DMS153 treated with DMSO at 0.1 percent for 48 hours (cell line): ENCODE data around the gene RFPL4AL1.
"Not testable (repeated sequence)": the region's sequence is repeated elsewhere in the genome, so short reads cannot be mapped to it uniquely, and the experiment has no call there.

ENCODE experiments used
- DNase-seq: peaks from one replicate; lab custom pipeline; 2025; ENCODE audit not compliant: unreplicated experiment; lab: John Stamatoyannopoulos, UW

The RFPL4AL1 gene

DNA sequence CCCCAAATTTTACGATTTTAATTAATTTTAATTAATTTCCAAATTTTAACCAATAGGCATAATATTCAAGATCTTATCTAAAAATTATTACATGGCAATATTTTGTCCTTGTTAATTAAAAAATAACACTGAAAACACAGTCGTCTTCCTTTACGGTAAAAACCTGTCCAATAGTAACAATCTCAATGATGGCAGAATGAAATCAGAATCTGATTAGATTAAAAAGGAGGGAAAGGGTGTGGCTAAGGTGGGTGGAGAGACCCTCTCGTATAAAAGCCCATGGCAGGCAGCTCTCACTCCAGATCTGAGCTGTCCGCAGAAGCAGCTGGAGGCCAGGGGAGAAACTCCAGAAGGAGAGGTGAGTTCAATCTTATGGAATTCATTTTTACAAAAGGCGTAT is at the start of gene RFPL4AL1:
Gene RFPL4AL1, plus strand, starts transcription at position 301 of the 400 bp plus-strand sequence. CDS start 2,687 bp downstream, outside the sequence.
- not testable (repeated sequence) for DNase-seq

DNA sequence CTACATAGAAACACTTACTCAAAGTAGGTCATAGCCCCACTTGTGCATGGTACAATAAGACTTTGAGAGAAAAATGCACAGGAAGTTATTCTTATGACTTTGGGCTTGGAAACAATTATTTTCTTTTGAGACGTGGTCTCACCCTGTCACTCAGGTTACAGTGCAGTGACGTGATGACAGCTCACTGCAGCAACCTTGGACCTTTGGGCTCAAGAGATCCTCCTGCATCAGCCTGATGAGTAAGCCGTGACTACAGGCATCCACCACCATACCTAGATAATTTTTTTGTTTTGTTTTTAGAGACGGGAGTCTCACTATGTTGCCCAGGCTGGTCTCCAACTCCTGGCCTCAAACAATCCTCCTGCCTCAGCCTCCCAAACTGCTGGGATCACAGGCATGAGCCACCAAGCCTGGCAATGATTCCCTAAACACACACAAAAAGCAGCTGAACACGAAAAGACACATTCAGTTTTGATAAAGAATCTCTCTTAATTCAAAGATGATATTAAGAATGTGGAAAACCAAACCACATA is 48.6 kb upstream of the RFPL4AL1 start:
- no peak for DNase-seq

DNA sequence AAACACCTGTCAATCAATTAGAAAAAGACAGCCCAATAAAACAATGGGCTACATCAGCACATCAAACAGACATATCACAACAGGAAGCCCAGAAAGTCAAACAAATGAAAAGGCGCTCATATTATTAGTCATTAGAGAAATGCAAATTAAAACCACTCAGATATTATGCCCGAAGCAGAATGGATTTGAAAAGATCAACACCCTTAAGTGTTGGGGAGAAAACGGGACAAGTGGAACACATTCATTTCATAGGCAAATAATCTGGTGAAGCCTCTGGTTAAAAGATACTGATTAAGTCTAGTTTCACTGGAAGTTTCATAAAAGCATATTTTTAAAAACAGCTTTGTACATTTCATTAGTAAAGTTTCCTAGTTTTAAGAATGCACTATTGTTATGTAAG is 48.1 kb upstream of the RFPL4AL1 start:
- DNase-seq, result no peak

DNA sequence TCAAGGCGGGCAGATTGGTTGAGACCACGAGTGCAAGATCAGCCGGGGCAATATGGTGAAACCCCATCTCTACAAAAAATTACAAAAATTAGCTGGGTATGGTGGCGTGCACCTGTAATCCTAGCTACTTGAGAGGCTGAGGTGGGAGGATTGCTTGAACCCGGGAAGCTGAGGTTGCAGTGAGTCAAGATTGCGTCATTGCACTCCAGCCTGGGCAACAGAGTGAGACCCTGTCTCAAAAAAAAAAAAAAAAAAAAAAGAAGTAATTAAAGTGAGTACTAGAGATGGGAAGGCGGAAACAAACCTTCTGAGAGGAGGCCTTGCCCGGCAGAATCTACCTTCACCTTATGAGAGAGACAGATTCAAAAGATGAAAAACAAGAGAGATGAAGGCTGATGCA is 45.4 kb upstream of the RFPL4AL1 start:
- DNase-seq, result no peak

DNA sequence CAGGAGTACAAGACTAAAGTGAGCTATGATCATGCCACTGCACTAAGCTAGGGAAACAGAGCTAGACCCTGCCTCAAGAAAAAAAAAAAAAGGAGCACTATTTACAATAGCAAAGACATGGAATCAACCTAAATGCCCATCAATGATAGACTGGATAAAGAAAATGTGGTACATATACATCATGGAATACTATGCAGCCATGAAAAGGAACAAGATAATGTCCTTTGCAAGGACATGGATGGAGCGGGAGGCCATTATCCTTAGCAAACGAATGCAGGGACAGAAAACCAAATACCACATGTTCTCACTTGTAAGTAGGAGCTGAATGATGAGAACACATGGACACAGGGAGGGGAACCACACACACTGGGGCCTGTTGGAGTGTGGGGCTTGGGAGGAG is 38.5 kb upstream of the RFPL4AL1 start:
- DNase-seq, result not testable (repeated sequence)

DNA sequence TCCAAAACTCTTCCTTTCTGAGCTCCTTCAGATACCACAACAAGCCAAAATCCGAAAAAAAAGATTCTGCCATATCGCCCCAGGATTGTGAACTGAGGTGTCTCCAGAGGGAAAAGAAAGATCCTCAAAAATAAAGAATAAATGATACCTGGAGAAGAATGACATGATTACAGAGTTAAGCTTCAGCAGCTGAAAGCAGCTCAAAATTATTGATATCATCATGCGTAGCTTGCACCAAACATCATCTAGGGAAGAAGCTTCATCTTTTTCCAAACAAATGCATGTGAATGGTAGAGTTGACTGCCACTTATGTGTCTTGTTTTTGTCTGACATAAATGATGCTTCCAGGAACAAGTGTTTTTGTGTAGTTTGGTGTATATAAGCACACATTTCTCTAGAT is 30.6 kb upstream of the RFPL4AL1 start, which contains the start of gene NLRP9:
Gene NLRP9, minus strand, starts transcription at position 101 of the 400 bp plus-strand sequence. Its CDS starts 28 bp downstream, at position 73.
- no peak for DNase-seq

DNA sequence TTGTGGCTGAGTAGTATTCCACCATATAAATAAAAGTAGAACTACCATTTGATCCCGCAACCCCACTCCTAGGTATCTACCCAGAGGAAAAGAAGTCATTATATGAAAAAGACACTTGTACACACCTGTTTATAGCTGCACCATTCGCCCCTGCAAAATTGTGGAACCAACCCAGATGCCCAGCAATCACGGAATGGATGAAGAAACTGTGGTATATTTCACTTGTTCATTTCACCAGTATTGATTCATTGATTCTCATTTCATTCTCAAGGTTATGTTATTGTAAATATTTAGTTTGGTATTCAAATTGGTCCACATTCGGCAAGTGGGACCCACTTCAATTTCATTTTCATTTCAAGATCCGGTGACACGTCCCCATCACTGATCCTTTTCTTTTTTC is 18.2 kb upstream of the RFPL4AL1 start:
- no peak for DNase-seq

DNA sequence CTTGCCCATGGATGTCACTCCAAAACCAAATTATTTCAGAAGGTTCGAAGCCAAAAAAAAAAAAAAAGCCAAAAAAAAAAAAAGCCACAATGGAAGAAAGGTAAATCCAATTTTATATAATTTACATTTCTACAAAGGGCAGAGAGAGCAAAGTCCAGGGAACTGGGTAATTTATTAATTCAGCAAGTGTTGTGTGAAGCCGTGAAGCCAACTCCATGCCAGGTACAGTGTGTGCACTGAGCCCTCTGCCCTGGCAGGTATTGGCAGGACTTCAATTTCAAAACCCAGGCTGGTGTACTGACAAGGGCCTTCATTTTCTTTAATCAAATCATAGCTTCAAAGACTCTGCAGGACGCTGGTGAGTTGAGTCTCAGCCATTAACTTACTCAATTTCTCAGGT is 15.5 kb upstream of the RFPL4AL1 start:
- no peak for DNase-seq

DNA sequence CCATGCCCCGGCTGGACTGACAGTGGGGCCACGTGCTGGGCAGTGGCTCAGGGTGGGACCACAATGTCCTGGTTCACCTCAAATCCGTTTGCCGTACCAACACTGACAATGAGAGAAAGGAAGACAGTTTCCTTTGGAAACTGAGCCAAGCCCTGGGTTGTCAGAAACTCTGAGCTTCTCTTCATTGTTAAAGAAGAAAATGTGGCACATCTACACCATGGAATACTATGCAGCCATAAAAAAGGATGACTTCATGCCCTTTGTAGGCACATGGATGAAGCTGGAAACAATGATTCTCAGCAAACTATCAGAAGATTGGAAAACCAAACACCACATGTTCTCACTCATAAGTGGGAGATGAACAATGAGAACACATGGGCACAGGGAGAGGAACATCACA is 12.1 kb upstream of the RFPL4AL1 start:
- not testable (repeated sequence) for DNase-seq

DNA sequence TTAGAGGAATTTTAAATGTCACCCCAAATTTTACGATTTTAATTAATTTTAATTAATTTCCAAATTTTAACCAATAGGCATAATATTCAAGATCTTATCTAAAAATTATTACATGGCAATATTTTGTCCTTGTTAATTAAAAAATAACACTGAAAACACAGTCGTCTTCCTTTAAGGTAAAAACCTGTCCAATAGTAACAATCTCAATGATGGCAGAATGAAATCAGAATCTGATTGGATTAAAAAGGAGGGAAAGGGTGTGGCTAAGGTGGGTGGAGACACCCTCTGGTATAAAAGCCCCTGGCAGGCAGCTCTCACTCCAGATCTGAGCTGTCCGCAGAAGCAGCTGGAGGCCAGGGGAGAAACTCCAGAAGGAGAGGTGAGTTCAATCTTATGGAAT is 10.1 kb upstream of the RFPL4AL1 start, which contains the start of gene RFPL4A:
Gene RFPL4A, plus strand, starts transcription at position 301 of the 400 bp plus-strand sequence. CDS start 2,704 bp downstream, outside the sequence.
- DNase-seq, result not testable (repeated sequence)

DNA sequence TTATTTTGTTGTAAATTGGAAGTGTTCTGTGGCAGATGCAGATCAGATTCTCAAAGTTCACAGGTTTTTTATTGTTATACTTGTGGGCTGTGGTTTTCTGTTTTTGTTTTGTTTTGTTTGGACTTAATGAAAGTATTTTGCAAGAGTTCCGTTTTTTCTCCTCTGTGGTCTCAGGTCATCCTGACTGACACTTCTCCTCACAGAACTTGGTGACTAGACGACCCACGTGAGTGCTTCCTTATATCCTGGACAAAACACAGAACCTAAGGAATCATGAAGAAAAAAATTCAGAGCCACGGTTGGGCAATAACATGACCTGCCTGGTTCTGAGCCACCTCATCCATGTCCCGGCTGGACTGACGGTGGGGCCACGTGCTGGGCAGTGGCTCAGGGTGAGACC is 2.5 kb upstream of the RFPL4AL1 start:
- DNase-seq, result no peak

DNA sequence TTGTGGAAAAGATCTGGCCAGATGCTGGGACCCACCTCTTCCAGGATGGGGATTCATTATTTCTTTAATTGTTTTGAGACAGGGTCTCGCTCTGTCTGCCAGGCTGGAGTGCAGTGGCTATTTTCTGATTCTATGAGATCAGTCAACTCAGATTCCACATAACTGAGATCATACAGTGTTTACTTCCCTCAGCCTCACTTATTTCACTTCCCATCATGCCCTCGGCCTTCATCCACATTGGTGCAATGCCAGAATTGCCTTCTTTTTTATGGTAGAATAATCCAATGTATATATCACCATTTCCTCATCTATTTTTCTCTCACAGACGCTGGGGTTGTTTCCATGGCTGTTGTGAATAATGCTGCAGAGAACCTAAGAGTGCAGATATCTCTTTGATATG is 714 bp downstream of the RFPL4AL1 start:
- not testable (repeated sequence) for DNase-seq

DNA sequence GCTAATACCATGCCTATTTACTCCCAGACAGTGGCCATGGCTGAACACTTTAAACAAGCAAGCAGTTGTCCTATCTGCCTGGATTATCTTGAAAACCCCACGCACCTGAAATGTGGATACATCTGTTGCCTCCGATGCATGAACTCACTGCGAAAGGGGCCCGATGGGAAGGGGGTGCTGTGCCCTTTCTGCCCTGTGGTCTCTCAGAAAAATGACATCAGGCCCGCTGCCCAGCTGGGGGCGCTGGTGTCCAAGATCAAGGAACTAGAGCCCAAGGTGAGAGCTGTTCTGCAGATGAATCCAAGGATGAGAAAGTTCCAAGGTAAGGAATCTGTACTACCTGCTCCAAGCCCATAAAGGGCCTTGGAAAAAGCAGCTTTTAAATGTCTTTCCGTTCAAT is 8.6 kb downstream of the RFPL4AL1 start:
- peak; percentile 11 for DNase-seq

DNA sequence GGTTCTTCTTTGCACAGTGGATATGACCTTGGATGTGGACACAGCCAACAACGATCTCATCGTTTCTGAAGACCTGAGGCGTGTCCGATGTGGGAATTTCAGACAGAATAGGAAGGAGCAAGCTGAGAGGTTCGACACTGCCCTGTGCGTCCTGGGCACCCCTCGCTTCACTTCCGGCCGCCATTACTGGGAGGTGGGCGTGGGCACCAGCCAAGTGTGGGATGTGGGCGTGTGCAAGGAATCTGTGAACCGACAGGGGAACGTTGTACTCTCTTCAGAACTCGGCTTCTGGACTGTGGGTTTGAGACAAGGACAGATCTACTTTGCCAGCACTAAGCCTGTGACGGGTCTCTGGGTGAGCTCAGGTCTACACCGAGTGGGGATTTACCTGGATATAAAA is 9.4 kb downstream of the RFPL4AL1 start:
- no peak for DNase-seq

DNA sequence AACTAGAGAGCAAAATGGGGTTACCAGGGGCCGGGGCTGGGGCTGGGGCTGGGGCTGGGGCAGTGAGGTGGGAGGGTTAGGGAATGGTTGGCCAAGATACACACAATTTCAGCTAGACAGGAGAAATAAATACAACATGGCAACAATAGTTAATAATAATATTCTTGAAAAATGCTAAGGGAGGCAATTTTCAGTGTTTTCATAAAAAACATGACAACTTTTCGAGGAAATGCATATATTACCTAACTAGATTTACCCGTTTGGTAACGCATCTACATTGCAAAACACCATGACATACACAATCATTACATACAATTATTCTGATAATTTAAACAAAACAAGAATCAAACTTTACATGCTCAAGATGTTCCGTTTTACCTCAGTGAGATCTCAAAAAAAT is 12.2 kb downstream of the RFPL4AL1 start:
- DNase-seq, result no peak

DNA sequence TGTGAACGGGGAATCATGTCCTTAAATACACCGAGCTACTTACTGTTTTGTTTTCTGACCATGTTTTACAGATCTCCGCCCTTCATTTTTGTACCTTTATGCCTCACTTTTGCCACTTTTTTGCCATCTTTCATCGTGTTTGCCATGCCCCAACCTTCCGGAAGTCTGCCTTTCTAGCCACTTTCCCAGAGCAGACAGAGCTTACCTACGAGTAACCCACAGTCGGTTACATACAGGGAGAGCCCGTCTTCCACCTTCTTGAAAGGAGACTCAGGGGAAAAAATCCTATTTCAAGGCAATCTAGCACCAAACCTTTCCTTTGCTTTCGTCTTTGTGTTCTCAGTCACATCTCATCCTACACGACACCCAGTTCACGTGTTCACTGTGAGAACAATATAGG is 26.1 kb downstream of the RFPL4AL1 start:
- no peak for DNase-seq

DNA sequence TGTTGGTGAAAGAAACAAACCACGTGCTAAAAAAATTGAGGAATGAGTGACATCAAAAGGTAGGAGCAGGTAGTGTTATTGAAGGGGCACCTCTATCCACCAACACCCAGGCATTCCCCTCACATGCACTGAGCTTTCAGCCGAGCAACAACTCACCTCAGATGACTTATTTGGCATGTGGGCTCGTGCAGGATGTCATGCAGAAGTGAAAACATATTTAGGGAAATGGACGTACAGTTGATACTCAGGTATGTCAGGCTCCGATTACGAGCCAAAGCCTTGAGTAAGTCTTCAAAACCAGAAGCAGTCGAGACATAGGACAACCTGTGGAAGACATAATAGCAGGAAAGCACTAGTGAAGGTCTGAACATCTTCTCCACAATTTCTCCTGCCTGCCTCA is 32.5 kb downstream of the RFPL4AL1 start:
- no peak for DNase-seq

DNA sequence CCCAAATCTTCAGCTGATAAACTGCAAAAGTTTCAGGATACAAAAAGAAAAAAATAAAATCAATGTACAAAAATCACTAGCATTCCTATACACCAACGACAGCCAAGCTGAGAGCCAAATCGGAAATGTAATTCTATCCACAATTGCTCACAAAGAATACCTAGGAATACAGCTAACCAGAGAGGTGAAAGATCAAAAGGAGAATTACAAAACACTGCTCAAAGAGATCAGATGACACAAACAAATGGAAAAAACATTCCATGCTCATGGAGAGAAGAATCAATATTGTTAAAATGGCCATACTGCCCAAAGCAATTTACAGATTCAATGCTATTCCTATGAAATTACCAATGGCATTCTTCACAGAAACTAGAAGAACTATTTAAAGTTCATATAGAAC is 33.4 kb downstream of the RFPL4AL1 start:
- no peak for DNase-seq

DNA sequence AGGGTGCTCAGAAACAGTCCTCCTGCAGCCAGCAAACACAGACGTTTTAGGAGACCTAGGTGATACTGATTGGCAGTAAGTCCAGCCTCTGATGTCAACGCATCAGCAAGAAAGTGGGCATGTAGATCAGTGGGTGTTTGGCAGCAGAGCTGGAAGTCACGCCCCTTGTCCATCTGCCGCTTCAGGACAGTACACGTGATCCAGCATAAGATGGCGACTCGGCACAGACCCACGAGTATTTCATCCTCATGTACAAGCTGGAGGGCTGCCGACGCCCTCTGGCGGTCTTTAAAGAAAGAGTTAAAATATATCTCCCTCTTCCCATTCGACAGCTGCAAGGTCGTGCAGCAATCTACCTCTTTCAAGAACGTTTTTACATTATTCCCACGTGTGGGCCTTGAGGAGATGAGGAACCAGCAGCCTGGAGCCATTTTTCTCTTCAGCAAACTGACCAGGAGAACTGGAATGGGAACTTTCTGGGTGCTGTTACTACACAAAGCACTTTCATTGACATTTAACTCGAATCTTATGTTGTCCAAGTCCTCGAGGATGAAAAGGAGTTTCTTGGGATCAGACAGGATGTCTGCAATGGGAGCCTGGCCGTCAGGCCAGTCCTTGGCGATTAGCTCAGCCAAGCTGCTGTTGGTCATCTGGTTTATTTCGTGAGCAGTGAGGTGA is 40.6 kb downstream of the RFPL4AL1 start:
- DNase-seq, result peak; percentile 87

DNA sequence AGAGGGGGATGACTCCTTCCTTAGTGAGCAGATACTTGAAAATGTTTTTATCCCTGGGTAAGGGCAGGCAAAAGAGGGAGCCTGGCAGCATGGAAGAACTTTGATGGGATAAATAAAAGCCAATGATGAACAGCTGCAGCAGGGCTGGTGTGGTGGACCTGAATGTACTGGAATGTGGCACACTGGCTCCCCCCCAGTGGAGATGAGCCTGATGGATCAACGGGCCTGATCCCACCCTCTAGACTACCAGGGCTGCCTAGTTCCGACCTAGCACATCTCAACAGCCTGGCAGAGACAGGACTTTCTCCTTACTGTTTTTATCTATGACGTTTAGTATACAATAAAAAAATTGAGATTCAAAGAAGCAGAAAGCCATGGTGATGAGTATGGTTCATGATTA is 42.4 kb downstream of the RFPL4AL1 start:
- DNase-seq, result no peak

DNA sequence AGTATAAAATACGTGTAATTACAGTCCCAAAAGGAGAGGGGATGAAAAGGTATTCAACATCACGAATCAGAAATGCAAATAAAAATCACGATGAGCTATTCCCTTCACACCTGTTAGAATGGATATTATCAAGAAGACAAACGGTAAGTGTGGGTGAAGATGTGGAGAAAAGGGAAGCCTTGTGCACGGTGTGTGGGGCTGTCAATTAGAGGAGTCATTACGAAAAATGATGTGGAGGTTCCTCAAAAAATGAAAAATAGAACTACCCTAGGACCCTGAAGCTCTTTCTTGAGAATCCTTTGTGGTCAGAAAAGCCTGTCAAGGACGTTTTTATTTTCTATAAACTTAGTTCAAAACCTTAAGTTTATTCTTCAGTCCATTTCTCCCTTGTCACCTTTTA is 43.5 kb downstream of the RFPL4AL1 start:
- no peak for DNase-seq

DNA sequence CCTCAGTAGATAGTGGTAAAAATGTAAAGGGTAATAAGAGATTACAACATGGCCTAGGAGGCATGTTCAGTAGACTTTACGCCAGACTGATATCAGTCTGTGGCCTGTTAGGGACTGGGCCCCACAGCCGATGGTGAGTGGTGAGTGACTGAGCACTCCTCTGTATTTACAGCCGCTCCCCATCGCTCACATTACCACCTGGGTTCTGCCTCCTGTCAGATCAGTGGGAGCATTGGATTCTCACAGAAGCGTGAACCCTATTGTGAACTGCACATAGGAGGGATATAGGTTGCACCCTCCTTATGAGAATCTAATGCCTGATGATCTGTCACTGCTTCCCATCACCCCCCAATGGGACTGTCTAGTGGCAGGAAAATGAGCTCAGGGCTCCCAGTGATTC is 45.0 kb downstream of the RFPL4AL1 start:
- no peak for DNase-seq

DNA sequence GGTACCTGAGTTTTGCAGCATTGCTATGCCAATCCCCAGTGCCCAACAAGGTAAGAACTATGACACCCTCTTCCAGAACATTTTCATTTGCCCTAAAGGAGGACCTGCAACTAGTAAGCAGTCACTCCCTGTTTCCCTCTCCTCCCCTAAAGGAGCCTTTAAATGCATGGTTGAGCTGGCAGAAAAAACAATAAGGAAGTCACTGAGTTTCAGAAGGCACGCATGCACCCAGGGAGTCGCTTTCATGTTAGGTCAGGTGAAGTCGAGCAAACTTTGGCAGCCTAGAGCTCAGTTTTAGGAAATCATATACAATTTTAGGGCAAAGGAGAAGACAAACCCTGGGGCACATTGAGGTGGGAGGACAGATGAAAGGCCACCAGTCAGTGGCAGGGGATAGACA is 51.1 kb downstream of the RFPL4AL1 start:
- no peak for DNase-seq
